OCI-LY7 (cell line): ENCODE results near the gene ENHO.

Experiments
- EZH2phosphoT487 ChIP-seq: fragments of 200-600 bp; sonication (generic); IDR thresholded peaks from 2 replicates; pipeline ENCODE4 v1.6.1; 2018; ENCODE audit warnings: low read depth, borderline replicate concordance, mild to moderate bottlenecking, mixed run types, antibody characterized with exemption, low read length, moderate library complexity, mixed read lengths
- TF ChIP-seq, protein P1 (sequence below): fragments of 200-600 bp; sonication (generic); conservative IDR thresholded peaks from 2 replicates; pipeline ENCODE4 v1.5.1; 2014; ENCODE audit warnings: mild to moderate bottlenecking, antibody characterized with exemption, low read length, moderate library complexity, mixed read lengths

DNA sequence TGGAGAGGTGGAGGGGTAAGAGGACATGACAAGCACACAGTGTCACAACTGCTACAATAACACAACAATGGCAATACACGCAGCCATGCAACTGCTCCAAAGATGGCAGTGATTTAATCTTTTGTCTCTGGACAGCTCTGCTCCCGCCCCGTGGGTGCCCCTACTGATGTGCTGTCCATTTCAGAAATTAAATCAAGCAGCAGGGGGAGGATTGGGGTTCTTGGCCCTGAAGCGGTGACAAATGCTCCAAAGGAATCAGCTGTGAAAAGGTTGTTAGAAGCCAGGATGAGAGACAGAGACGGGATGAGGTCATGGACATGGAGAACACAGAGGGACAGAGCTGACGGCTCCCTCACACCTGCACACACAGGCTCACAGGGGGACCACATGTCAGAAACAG is 44.2 kb upstream of the ENHO start:
- TF ChIP-seq, protein P1, sequence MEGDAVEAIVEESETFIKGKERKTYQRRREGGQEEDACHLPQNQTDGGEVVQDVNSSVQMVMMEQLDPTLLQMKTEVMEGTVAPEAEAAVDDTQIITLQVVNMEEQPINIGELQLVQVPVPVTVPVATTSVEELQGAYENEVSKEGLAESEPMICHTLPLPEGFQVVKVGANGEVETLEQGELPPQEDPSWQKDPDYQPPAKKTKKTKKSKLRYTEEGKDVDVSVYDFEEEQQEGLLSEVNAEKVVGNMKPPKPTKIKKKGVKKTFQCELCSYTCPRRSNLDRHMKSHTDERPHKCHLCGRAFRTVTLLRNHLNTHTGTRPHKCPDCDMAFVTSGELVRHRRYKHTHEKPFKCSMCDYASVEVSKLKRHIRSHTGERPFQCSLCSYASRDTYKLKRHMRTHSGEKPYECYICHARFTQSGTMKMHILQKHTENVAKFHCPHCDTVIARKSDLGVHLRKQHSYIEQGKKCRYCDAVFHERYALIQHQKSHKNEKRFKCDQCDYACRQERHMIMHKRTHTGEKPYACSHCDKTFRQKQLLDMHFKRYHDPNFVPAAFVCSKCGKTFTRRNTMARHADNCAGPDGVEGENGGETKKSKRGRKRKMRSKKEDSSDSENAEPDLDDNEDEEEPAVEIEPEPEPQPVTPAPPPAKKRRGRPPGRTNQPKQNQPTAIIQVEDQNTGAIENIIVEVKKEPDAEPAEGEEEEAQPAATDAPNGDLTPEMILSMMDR, result no peak
- no peak for TF ChIP-seq EZH2phosphoT487
